ENCODE measurements around the gene SRRM4. TPM values are rescaled to one million over a fixed set of nuclear protein-coding genes. Genes with fewer than 3 reads are reported as not detected.
A peak's percentile ranks its signal among the peaks of the same experiment; 100 is the strongest.

The SRRM4 gene
- total RNA-seq, 4 donors from 2014 or later, result 0.10 to 0.27 TPM; not detected in 2

DNA sequence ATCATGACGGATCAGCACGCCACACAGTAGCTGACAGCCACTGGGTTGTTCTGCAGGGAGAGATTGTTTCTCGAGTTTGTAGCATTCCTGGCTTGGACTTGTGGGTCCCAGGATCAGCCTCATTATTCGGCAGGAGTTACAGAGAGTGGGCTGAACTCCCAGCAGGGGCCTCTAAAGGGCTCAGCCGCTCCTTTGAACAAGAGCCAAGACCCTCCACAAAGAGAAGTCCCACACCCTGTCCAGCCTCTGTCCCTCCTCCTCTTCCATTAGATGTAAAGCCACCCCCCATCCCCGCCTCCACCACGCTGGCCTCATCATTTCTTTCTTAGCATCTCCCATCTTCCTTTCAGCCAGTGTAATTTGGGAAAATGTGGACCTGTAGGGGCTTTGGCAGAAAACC lies 100.7 kb downstream of the SRRM4 start:
- no peak overlapping the region for H3K4me3 ChIP-seq (replicated peaks in 1 of 3)
- WGBS, 2 donors, result 62 to 78% methylated on average over 7 of the region's 7 CpGs
- no peak for DNase-seq
- no peaks in the 10 kb centered on the region for H3K36me3 ChIP-seq
- H3K9me3 ChIP-seq, result no peaks in the 10 kb centered on the region
- peaks cover 3 to 7% of the 10 kb centered on the region in 2 donors for H3K4me1 ChIP-seq
- intact Hi-C loops (cut with DNase I), result no loop called here
- H3K27me3 ChIP-seq, result no peaks in the 10 kb centered on the region
- TF ChIP-seq POLR2A (IDR thresholded peaks at IDR 0.05), result no peak
- no peak for TF ChIP-seq CTCF (IDR thresholded peaks at IDR 0.05)
- H3K27ac ChIP-seq, result no peak overlapping the region

DNA sequence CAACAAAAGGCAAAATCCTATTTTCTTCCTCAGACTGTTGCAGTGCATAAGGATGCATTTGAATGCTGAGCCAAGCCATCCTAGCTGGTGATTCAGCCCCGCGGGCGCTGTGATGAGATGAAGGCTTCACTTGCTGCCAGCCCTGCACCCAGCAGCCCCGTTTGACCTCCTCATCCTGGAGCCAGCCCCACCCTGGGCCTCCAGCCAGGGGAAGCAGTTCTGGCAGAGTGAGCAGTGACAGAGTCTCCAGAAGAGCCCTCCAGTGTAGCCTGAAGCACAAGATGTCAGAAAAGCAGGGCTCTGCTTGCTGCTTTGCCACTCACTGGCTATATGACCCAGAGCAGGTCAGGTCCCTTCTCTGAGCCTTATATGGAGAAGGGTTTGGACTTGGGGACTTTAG lies 101.2 kb downstream of the SRRM4 start:
- no peak overlapping the region for H3K27ac ChIP-seq
- H3K4me3 ChIP-seq (replicated peaks in 1 of 3), result no peak overlapping the region
- H3K27me3 ChIP-seq, result no peaks in the 10 kb centered on the region
- TF ChIP-seq CTCF (IDR thresholded peaks at IDR 0.05) (no peak), POLR2A (IDR thresholded peaks at IDR 0.05) (no peak)
- 9 to 15% methylated on average over 4 of the region's 4 CpGs for WGBS, 2 donors
- intact Hi-C loops (cut with DNase I), result no loop called here
- peak; percentile 84 to 90 for DNase-seq
- no peaks in the 10 kb centered on the region for H3K36me3 ChIP-seq
- H3K9me3 ChIP-seq, result no peaks in the 10 kb centered on the region
- peaks cover 3 to 7% of the 10 kb centered on the region in 2 donors for H3K4me1 ChIP-seq

DNA sequence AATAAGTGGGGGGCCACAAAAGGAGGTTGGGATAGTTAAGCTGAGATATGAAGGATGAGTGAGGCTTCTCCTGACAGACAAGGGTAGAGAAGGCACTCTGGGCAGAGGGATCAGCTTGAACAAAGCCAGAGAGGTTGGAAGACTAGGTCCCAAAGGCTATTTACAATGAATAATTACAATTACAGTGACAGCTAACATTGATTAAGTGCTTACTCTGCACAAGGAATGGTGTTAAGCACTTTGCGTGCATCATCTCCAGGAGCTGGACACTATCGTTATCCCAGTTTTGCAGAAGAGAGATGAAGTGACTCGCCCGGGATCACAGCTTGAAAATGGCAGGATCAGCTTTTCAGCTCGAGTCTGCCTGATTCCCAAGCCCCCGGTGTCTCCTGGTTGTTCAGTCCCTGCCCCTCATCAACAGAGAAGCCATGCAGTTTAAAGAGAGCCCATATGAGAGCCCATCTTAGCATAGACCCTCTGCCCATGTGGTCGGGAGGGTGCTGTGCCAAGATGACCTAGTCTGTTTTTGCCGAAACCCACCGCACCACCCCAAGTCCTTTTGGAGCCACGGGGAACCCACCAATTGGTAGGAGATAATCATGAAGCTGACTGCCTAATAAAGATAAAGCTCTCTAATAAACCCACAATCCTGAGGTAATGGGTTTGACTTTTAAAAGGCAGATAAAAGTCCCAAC lies 107.5 kb downstream of the SRRM4 start:
- intact Hi-C loops (cut with DNase I), result no loop called here
- WGBS, 2 donors, result 82 to 84% methylated on average over 8 to 10 of the region's 10 CpGs
- H3K27ac ChIP-seq, result no peak overlapping the region
- H3K36me3 ChIP-seq, result no peaks in the 10 kb centered on the region
- H3K27me3 ChIP-seq, result no peaks in the 10 kb centered on the region
- TF ChIP-seq POLR2A (IDR thresholded peaks at IDR 0.05) (no peak), CTCF (IDR thresholded peaks at IDR 0.05) (no peak)
- no peaks in the 10 kb centered on the region for H3K4me1 ChIP-seq
- no peak overlapping the region for H3K4me3 ChIP-seq (replicated peaks in 1 of 3)
- no peaks in the 10 kb centered on the region for H3K9me3 ChIP-seq
- no peak for DNase-seq

GRCh38 chr12:119089380-119090013 lies 108.2 kb downstream of the SRRM4 start:
- H3K27me3 ChIP-seq, result no peaks in the 10 kb centered on the region
- no peaks in the 10 kb centered on the region for H3K4me1 ChIP-seq
- no peaks in the 10 kb centered on the region for H3K9me3 ChIP-seq
- 44 to 50% methylated on average over 1 of the region's 1 CpG for WGBS, 2 donors
- no peak for DNase-seq
- intact Hi-C loops (cut with DNase I), result no loop called here
- no peak overlapping the region for H3K27ac ChIP-seq
- TF ChIP-seq CTCF (IDR thresholded peaks at IDR 0.05) (no peak), POLR2A (IDR thresholded peaks at IDR 0.05) (no peak)
- no peaks in the 10 kb centered on the region for H3K36me3 ChIP-seq
- no peak overlapping the region for H3K4me3 ChIP-seq (replicated peaks in 1 of 3)

- TF ChIP-seq CTCF (IDR thresholded peaks at IDR 0.05) (no peak), POLR2A (IDR thresholded peaks at IDR 0.05) (no peak)
- 83% methylated on average over 1 of the region's 1 CpG; no CpG with 5 or more reads in 1 of the 2 donors for WGBS, 2 donors
- intact Hi-C loops (cut with DNase I), result no loop called here
- no peaks in the 10 kb centered on the region for H3K27me3 ChIP-seq
- H3K4me3 ChIP-seq (replicated peaks in 1 of 3), result no peak overlapping the region
- no peaks in the 10 kb centered on the region for H3K9me3 ChIP-seq
- DNase-seq, result no peak
- H3K27ac ChIP-seq, result no peak overlapping the region
- H3K36me3 ChIP-seq, result no peaks in the 10 kb centered on the region
- H3K4me1 ChIP-seq, result no peaks in the 10 kb centered on the region
Observed at GRCh38 chr12:119090276-119090675, 108.9 kb downstream of the SRRM4 start.

Data from thyroid gland (tissue), 4 donors.